Amygdala (tissue), 56 donors: ENCODE data around the gene VPREB3.
A peak's percentile ranks its signal among the peaks of the same experiment; 100 is the strongest.

Experiments
- DNase-seq, 56 donors: peaks; one replicate each; lab custom pipeline; 2025; lab: John Stamatoyannopoulos, UW

Gene VPREB3

GRCh38 chr22:23783265-23784150 is 29.3 kb upstream of the VPREB3 start:
- DNase-seq: no peak

DNA sequence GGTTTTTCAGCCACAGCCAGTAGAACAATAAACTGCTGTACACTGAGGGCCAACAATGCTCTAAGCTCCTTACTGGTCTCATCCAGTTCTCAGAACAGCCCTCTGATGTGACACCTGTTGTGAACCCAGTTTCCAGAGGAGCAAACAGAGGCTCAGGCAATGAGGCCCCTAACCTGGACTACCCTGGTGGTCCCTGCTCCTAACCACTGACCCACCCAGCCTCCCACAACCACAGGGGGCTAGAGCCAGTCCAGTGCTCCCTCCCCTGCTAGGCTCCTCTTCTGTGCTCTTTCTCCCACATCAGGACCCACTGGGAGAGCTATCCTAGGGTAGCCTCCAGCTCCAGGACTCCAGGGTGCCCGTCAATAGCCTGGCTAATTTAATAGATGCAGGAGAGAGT is 28.5 kb upstream of the VPREB3 start:
- no peak for DNase-seq

DNA sequence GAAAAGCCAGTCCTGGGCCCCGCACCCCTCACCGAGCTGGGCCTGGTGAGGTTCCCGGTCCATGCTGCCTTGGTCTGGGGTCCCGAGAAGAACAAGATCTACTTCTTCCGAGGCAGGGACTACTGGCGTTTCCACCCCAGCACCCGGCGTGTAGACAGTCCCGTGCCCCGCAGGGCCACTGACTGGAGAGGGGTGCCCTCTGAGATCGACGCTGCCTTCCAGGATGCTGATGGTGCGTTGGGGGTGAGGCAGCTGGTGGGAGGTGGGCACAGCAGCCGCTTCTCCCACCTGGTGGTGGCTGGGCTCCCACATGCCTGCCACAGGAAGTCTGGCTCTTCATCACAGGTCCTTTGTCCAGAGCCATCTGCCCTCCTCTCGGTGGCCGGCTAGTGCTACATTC is 28.0 kb upstream of the VPREB3 start:
- DNase-seq: no peak

- DNase-seq: peak in 3 of 56 donors; percentile 35 to 50 (median 38)
These were observed 27.4 kb upstream of the VPREB3 start for GRCh38 chr22:23781511-23782183.

GRCh38 chr22:23781065-23781464 is 26.8 kb upstream of the VPREB3 start:
- peak in 55 of 56 donors; percentile 19 to 93 (median 71) for DNase-seq

GRCh38 chr22:23780146-23780748 is 26.0 kb upstream of the VPREB3 start:
- DNase-seq: no peak

- DNase-seq: no peak
These were observed 25.5 kb upstream of the VPREB3 start for GRCh38 chr22:23779731-23780130.

DNA sequence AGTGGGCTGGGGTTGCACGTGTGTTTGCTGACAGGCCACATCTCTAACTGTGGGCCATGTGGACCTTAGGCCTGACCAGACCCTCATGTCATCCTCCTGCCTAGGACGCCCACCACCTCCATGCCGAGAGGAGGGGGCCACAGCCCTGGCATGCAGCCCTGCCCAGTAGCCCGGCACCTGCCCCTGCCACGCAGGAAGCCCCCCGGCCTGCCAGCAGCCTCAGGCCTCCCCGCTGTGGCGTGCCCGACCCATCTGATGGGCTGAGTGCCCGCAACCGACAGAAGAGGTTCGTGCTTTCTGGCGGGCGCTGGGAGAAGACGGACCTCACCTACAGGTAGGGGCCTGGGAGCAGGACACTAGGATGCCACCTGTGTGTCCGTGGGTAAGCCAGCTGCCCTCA is 24.9 kb upstream of the VPREB3 start:
- DNase-seq: no peak

DNA sequence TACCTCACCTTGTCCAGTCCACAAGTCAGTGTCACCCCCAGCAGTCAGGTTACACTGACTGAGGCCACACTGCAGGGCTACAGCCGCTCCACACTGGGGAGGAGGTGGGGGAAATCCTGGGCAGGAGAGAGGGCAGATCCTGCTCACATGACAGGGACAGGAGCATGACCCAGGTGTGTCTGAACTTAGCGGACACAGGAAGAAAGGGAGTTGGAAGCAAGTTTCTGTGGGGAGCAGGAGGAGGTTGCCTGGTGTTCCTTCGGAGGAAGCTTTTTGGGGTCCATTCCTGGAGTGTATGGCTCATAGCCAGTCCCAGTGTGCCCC is 24.3 kb upstream of the VPREB3 start:
- no peak for DNase-seq

GRCh38 chr22:23777776-23778576 is 23.8 kb upstream of the VPREB3 start:
- no peak for DNase-seq

DNA sequence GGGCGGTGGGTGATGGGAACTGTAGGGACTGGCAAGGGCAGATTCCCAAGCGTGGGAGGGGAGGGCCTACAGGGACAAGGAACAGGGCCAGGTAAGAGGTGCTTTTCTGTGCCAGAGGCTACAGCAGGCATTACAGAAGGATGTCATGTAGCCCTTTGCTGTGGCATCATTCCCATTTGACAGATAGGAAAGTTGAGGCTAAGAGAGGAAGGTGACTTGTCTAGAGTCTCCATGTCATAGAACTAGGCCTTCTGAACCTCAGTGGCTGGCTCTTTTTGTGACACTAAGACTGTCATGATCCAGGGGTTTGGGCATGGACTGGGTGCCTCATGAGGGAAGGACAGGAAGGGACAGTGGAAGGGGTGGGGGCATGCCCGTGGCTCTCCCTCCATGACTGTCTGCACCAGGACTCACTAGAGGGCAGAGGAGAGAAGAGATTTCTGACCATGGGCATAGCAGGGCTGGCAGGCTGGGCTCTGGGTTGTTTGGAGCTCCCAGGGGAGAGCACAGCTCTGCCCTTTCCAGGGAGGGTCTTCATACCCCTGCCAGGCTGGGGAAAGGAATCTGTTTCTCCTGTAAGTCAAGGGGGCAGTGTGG is 21.7 kb upstream of the VPREB3 start:
- no peak for DNase-seq

- DNase-seq: no peak
These were observed 20.8 kb upstream of the VPREB3 start for GRCh38 chr22:23774922-23775436.

GRCh38 chr22:23774114-23774921 is 20.1 kb upstream of the VPREB3 start:
- no peak for DNase-seq

DNA sequence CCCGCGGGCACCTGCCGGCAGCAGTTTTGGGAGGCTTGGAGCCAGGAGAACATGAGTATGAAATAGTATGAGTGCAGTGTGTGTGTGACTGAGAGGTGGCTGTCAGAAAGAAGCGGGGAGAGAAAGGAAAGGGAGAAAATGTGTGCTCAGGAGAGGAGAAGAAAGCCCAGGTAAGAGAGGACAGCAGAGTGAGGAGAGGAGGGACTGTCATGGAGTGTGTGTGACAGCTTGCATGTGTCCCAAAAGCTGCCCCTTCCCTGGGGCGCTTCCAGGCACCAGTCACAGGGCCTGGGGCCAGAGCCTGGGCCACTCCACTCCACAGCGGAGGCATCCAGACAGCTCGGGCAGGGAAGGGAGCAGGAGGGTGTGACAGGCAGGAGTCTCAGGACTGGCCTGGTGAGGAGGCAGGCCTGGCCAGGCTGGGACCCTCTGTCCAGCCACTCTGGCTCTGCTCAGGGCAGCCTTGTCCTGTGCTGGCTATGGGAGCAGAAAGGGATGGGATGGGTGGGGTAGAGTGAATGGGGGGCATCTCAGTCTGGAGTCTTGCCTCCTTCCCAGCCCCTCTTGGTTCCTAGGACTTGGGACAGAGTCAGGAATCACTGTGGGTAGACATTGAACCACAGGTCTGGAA is 19.4 kb upstream of the VPREB3 start:
- no peak for DNase-seq

- peak in 4 of 56 donors; percentile 23 to 56 (median 38) for DNase-seq
These were observed 18.6 kb upstream of the VPREB3 start, which contains the start of gene MMP11 for GRCh38 chr22:23772649-23773473. MMP11 (plus strand) TSS chr22:23772849; CDS start chr22:23772871, 22 bp downstream.

DNA sequence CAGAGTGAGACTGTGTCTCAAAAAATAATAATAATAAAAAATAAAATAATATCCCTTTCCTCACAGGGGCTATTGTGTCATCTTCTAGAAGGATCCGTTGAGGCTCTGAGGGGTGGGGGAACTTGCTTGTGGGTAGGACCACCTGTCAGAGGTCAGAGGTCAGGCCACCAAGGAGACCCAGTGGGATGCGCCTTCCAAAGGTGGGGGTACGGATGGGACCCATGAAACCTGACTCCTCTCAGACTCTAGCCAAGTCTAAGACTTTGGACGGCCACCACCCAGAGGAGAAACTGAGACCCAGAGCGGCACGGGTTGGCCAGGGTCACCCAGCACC is 18.1 kb upstream of the VPREB3 start:
- DNase-seq: peak in 1 of 56 donors; percentile 19

DNA sequence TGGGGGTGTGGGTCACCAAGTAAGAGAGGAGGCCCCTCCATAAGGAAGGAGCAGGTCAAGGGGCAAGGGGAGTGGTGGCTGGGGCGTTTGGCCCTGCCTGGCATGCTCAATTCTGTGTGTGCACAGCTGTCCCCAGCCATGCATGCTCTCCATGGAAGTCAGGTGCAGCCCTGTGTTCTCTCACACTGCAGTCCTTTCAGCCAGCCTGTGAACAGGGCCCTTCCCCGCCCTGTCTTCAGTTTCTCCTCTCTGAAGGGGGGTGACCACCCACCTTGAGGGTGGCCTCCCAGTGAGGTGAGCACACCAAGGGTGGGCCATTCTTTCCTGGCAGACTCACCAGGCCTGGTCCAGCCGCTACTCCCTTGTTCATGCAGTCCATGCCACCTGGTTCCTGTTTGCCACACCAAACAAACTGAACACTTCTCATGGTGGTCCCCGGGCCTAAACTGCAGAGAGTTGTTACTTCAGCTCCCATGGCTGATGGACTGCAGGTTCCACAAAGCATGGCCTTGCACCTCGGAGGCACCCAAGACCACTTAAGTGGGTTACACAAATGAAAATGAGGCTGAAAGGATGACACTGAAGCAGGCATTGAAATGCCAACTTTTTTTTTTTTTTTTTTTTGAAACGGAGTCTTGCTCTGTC is 15.2 kb upstream of the VPREB3 start:
- no peak for DNase-seq
